GM12874 (cell line): ENCODE measurements around the gene FNDC5.

Source experiments
- TF ChIP-seq, protein P1 (sequence below): IDR thresholded peaks from 2 replicates; pipeline ENCODE4 v1.5.1; 2011; ENCODE audit warnings: low read depth, mild to moderate bottlenecking, control low read depth, low read length, moderate library complexity; ENCODE audit not compliant: insufficient read depth

FNDC5 gene

DNA sequence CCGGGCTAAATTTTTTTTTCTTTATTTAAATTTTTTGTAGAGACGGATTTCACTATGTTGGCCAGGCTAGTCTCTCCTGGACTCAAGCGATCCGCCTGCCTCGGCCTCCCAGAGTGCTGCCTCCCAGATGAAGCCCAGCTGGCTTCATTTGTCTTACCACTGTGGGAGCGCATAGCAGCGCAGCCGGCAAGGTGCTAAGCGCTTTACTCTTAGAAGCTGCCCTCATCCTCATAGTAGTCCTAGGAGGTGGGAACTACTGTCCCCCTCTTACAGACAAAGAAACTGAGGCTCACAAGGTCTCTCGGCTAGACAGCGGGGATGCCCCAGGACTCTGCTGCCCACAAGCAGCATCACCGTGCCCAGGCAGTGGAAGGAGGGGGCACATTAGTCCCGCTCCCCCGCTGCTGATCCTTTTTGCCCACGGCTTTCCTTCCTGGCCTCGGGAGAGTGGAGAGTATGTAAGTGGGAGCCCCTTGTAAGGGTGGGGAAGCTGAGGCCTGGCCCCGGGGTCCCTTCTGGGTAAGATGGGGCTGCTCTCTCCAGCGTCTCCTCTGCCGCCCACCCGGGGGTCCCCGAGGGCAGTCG, 29.8 kb upstream of the FNDC5 start:
- TF ChIP-seq, protein P1, sequence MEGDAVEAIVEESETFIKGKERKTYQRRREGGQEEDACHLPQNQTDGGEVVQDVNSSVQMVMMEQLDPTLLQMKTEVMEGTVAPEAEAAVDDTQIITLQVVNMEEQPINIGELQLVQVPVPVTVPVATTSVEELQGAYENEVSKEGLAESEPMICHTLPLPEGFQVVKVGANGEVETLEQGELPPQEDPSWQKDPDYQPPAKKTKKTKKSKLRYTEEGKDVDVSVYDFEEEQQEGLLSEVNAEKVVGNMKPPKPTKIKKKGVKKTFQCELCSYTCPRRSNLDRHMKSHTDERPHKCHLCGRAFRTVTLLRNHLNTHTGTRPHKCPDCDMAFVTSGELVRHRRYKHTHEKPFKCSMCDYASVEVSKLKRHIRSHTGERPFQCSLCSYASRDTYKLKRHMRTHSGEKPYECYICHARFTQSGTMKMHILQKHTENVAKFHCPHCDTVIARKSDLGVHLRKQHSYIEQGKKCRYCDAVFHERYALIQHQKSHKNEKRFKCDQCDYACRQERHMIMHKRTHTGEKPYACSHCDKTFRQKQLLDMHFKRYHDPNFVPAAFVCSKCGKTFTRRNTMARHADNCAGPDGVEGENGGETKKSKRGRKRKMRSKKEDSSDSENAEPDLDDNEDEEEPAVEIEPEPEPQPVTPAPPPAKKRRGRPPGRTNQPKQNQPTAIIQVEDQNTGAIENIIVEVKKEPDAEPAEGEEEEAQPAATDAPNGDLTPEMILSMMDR, result no peak

DNA sequence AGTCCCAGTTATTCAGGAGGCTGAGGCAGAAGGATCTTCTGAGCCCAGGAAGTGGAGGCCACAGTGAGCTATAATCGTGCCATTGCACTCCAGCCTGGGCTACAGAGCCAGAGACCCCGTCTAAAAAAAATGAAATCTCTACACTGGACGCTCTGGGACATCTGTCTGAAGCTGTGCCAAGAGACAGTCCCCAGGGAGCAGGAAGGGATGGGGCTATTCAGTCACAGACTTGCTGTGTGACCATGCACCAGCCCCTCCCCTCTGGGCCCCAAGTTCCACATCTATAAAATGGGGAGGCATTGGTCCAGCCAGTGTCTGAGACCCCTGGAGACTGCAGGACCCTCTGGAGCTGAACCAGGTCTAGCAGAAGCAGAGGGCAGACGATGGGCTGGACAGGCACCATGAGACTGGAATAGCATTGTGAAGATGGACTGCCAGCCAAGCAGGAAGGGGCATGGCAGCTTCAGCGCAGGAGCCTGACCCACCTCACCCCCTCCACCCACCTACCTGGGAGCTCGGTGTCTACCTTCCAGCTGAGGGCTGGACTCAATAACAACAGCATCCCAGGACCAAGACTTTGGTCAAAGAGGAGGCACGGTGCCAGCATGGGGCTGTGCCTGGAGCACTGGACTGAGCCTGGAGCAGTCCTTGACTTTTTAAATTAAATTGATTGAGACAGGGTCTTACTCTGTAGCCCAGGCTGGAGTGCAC, 29.0 kb upstream of the FNDC5 start:
- TF ChIP-seq, protein P1, result no peak

DNA sequence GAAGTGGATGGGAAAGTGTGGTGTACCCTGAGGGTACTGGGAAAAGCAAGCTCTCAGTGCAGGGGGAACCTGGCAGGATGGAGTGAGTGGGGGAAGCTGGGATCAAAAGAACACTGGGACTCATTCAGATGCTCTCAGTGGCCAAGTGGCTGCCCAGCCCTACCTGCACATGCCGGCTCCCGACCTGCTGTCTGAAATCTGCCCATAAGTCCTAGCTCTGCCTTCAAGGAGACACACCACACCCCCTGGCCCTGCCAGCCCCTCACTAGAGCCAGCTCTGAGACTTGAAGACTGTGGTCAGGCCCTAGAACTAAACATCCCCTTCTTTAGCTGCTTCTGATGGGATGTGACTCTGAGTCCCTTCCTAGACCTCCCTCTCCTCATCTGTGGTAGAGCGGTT, 28.2 kb upstream of the FNDC5 start:
- TF ChIP-seq, protein P1, result no peak

DNA sequence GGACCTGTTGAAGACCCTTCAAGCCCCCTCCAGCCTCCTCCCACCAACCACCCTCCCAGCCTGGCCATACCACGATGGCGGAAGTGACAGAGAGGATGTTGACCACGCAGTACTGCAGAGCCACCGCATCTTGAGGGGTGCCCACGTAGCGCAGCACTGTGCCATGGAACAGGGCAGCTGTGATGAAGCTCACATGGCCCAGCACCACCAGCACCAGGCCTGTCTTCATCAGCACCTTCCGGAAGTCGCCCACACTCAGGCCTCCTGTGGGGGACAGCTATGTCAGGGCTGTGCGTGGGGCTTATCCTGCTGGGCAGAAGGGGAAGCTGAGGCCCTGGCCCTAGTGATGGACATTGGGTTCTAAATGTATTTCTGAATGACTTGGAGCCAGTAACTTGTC, 27.3 kb upstream of the FNDC5 start:
- TF ChIP-seq, protein P1, result no peak

DNA sequence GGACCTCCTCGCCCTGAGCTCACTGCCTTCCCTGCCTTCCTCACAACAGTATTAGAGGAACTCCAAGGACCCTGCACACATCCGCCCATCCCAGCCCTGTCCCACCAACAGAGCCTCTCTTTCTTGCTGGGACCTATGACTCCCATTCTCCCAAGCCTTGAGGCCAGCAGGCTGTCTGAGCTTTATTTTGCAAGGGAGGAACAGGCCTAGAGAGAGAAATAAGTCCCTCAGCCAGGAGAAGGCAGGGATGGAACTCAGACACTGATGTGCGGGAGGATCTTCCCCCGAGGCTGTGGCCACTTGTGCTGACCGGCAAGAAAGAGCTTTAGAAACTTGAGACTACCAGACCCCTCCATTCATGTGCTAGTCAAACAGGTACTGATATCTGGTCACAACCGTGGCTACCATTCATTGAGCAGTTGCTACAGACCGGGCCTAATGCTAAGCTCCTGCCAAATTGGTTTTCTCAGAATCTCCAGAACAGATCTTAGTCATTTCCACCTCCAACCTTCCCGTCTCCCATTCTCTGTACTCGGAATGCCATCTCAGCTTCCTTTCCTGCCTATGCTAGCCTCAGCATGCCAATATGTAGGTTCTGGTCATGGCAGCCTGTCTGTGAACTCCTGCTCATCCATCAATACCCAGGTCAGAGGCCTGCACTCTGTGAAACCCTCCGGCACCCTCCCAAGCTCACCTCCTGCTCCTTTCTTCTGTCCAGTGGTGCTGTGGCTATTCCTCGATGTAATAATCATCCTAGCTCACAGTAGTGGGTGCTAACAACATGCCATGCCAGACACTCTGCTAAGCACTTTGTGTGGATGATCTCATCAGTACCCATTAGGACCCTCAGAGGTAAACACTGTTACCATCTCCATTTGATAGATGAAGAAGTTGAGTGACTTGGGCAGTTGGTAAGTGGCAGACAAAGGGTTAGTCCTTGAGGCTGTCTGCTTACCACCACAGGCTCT, 26.7 kb upstream of the FNDC5 start:
- TF ChIP-seq, protein P1, result no peak

DNA sequence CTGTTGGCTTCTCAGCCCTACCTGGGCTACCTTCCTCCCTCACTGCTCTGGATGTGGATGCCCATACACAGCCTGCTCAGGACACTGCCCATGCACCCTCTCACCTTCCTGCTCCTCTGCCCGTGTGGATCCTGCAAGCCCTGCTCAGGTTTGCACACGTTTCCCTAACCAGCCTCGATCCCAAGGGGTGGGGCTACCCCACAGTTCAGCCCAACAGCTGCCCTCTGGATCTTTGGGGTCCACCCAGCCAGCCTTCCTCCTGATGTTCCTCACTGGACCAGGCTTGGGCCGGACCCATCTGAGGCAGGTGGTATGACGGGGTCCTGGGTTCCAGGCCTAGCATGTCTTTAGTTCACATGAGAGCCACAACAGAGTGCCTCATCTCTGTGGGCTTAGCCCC, 25.7 kb upstream of the FNDC5 start:
- TF ChIP-seq, protein P1, result no peak
